GM12878 (cell line): ENCODE measurements around the gene AFAP1. TPM values are rescaled to one million over a fixed set of nuclear protein-coding genes. Genes with fewer than 3 reads are reported as not detected.

Experiments
- ATAC-seq: fragments of 200-7000 bp; cut with Tn5 transposase; 3 replicates; pipeline ENCODE4 v1.9.1; 2020; ENCODE audit warnings: mild to moderate bottlenecking, moderate library complexity
- BruUV-seq: library from RNA; stranded (reverse); fragments of 400-500 nt; replicated peaks from 2 replicates; lab custom pipeline; 2021; lab: Mats Ljungman, UMichigan
- CTCF ChIA-PET: fragments of 300-600 bp; sonication (Branson Sonifier 250); formaldehyde crosslinking; extraction: SDS; loops from one replicate; lab custom pipeline; 2021; ENCODE audit warnings: inconsistent platforms; lab: Yijun Ruan, JAX
- POLR2A ChIA-PET: fragments of 350-600 bp; formaldehyde crosslinking; extraction: SDS; loops from one replicate; lab custom pipeline; 2021; ENCODE audit warnings: inconsistent platforms; lab: Charles Lee
- RAD21 ChIA-PET: fragments of 300-600 bp; sonication (Branson Sonifier 250); formaldehyde crosslinking; loops from one replicate; lab custom pipeline; 2023; ENCODE audit warnings: antibody characterized with exemption; ENCODE audit not compliant: unreplicated experiment; lab: Charles Lee
- SMC1A ChIA-PET: fragments of 300-600 bp; sonication (Branson Sonifier 250); formaldehyde crosslinking; loops from one replicate; lab custom pipeline; 2023; ENCODE audit not compliant: unreplicated experiment, uncharacterized antibody; lab: Charles Lee
- DNase-seq: peaks from one replicate; pipeline ENCODE4 v3.0.0-alpha.2; 2011; ENCODE audit warnings: low read depth, low spot score
- FAIRE-seq: peaks from 3 replicates; lab custom pipeline; 2011; peaks lifted over from hg19 to GRCh38; lab: Jason Lieb, UNC
- H2AFZ ChIP-seq: 2 replicates; pipeline ENCODE4 v1.6.0; 2011; ENCODE audit warnings: low read depth, low read length, control low read depth; ENCODE audit not compliant: control insufficient read depth
- H3K27ac ChIP-seq: 2 replicates; pipeline ENCODE4 v1.5.1; 2011; ENCODE audit warnings: control low read depth; ENCODE audit not compliant: control insufficient read depth, insufficient read depth
- H3K27me3 ChIP-seq, 2 experiments: replicated peaks in 1 of 2; 2 replicates each; pipeline versions ENCODE4 v1.6.0 to v1.6.1; 2011; ENCODE audit warnings: low read length in 1 of 2; ENCODE audit not compliant: control insufficient read depth in 2 of 2, insufficient read depth in 2 of 2
- H3K36me3 ChIP-seq, 2 experiments: 2 replicates each; pipeline ENCODE4 v1.5.1; 2011; ENCODE audit warnings: low read length in 1 of 2; ENCODE audit not compliant: control insufficient read depth in 2 of 2, insufficient read depth in 2 of 2
- H3K4me1 ChIP-seq: 2 replicates; pipeline ENCODE4 v1.6.1; 2011; ENCODE audit warnings: mild to moderate bottlenecking, low read length, moderate library complexity, mixed read lengths; ENCODE audit not compliant: control insufficient read depth, insufficient read depth
- H3K4me2 ChIP-seq: 2 replicates; pipeline ENCODE4 v1.6.0; 2011; ENCODE audit warnings: control low read depth; ENCODE audit not compliant: control insufficient read depth, insufficient read depth
- H3K4me3 ChIP-seq: fragments of 200-600 bp; sonication (generic); 2 replicates; pipeline ENCODE4 v1.5.1; 2016
- H3K79me2 ChIP-seq: 2 replicates; pipeline ENCODE4 v1.6.0; 2011; ENCODE audit warnings: low read length; ENCODE audit not compliant: control insufficient read depth, insufficient read depth
- H3K9ac ChIP-seq: 2 replicates; pipeline ENCODE4 v1.8.0; 2011; ENCODE audit warnings: low read length, control low read depth, mixed read lengths; ENCODE audit not compliant: control insufficient read depth, insufficient read depth
- H3K9me3 ChIP-seq: replicated peaks from 3 replicates; pipeline ENCODE4 v1.5.1; 2011; ENCODE audit warnings: mild to moderate bottlenecking, low read length; ENCODE audit not compliant: control insufficient read depth, insufficient read depth
- H4K20me1 ChIP-seq: 2 replicates; pipeline ENCODE4 v1.6.0; 2011; ENCODE audit not compliant: control insufficient read depth, insufficient read depth
- BACH1 ChIP-seq: fragments of 450-650 bp; IDR thresholded peaks from 2 replicates; pipeline ENCODE4 v1.6.1; 2017; ENCODE audit warnings: mild to moderate bottlenecking, borderline replicate concordance
- CREM ChIP-seq: IDR thresholded peaks from 2 replicates; pipeline ENCODE4 v1.6.1; 2014; ENCODE audit warnings: antibody characterized with exemption, low read depth
- E2F8 ChIP-seq: fragments of 450-650 bp; IDR thresholded peaks from 2 replicates; pipeline ENCODE4 v1.6.1; 2018; ENCODE audit warnings: mild to moderate bottlenecking, low read depth, moderate library complexity; ENCODE audit not compliant: partially characterized antibody
- EED ChIP-seq: sonication (generic); IDR thresholded peaks from 2 replicates; pipeline ENCODE4 v1.6.1; 2016; ENCODE audit warnings: antibody characterized with exemption, low read depth
- IRF5 ChIP-seq: fragments of 450-650 bp; IDR thresholded peaks from 2 replicates; pipeline ENCODE4 v1.6.1; 2017; ENCODE audit warnings: borderline replicate concordance
- MEF2A ChIP-seq: IDR thresholded peaks from 2 replicates; pipeline ENCODE4 v1.6.1; 2011; ENCODE audit warnings: low read depth, mild to moderate bottlenecking, low read length, moderate library complexity; ENCODE audit not compliant: insufficient read depth
- MXI1 ChIP-seq: fragments of 150-350 bp; IDR thresholded peaks from 2 replicates; pipeline ENCODE4 v1.6.1; 2011; ENCODE audit warnings: low read depth, mild to moderate bottlenecking, inconsistent platforms, low read length, improper control_type of control experiment
- MYC ChIP-seq: IDR thresholded peaks from 2 replicates; pipeline ENCODE4 v1.6.1; 2011; ENCODE audit warnings: mild to moderate bottlenecking, low read length, moderate library complexity, inconsistent platforms; ENCODE audit not compliant: insufficient read depth, insufficient replicate concordance, insufficient read length, severe bottlenecking
- NFXL1 ChIP-seq: fragments of 450-650 bp; IDR thresholded peaks from 2 replicates; pipeline ENCODE4 v1.6.1; 2017; ENCODE audit warnings: antibody characterized with exemption, mild to moderate bottlenecking, borderline replicate concordance
- POLR2AphosphoS2 ChIP-seq: IDR thresholded peaks from 2 replicates; pipeline ENCODE4 v1.6.1; 2011; ENCODE audit warnings: low read depth, mild to moderate bottlenecking, low read length, improper control_type of control experiment, moderate library complexity
- SREBF1 ChIP-seq: IDR thresholded peaks from 2 replicates; pipeline ENCODE4 v1.6.1; 2012; ENCODE audit warnings: mild to moderate bottlenecking, low read length
- SUPT20H ChIP-seq: IDR thresholded peaks from 2 replicates; pipeline ENCODE4 v1.6.1; 2011; ENCODE audit warnings: low read depth, mild to moderate bottlenecking, low read length, moderate library complexity, borderline replicate concordance; ENCODE audit not compliant: control insufficient read depth
- WGBS: methylation state at CpG from one replicate; pipeline ENCODE4 v1.1.6; 2016; ENCODE audit warnings: low lambda C conversion rate; ENCODE audit not compliant: insufficient replicate concordance, insufficient coverage; ENCODE audit errors: missing lambda C conversion rate; 5-methylcytosine and 5-hydroxymethylcytosine counted together
- in situ Hi-C: fragments of 300-500 bp; cut with MboI; formaldehyde crosslinking; loops from 9 replicates; pipeline ENCODE4 v1.14.3; 2018; ENCODE audit warnings: mixed read lengths
- intact Hi-C: fragments of 100-400 bp; cut with micrococcal nuclease; formaldehyde crosslinking; loops from one replicate; pipeline ENCODE4 v1.14.2; 2022; ENCODE audit not compliant: unreplicated experiment
- polyA plus RNA-seq, 11 experiments: library from polyadenylated mRNA; depleted of rRNA in 4 of 11; unstranded in 6 of 11; stranded (reverse) in 5 of 11; fragments of >200 nt; fragmentation: Nextera tagmentation in 4 of 11; fragmentation: Illumina TruSeq in 1 of 11; extraction: Ambion mirVana in 4 of 11; extraction: Trizol in 1 of 11; gene quantifications; 1 replicate in 1 of 11; 2 replicates in 10 of 11; pipeline versions ENCODE4 v1.2.1 to v1.2.3, GENCODE V29; 2011 to 2016; ENCODE audit warnings: inconsistent platforms in 2 of 11, missing spikeins in 2 of 11, low read depth in 1 of 11
- total RNA-seq, 4 experiments: library from RNA; depleted of rRNA in 3 of 4; stranded (reverse); fragments of >200 nt in 3 of 4; fragmentation: Illumina TruSeq in 1 of 4; extraction: Trizol in 1 of 4; gene quantifications; 2 replicates each; pipeline versions ENCODE4 v1.2.1 to v1.2.3, GENCODE V29; 2013 to 2021

AFAP1 gene
- total and polyA plus RNA-seq, 10 of the 15 experiments (the other 5 are each of a cell fraction or from before 2014, with no cell fraction given), result 0.02 to 0.23 (median 0.09) TPM; not detected in 1

- TF ChIP-seq SUPT20H, result no peak
- TF ChIP-seq MEF2A, result no peak
- no peak for TF ChIP-seq E2F8
- no peak for TF ChIP-seq MXI1
- no peak for TF ChIP-seq POLR2AphosphoS2
- TF ChIP-seq BACH1, result no peak
- no peak for TF ChIP-seq NFXL1
- TF ChIP-seq, all 136 proteins: peak for 0
These were observed 99.8 kb downstream of the AFAP1 start (continued) for GRCh38 chr4:7839856-7840255.

GRCh38 chr4:7838136-7838782 is 101.4 kb downstream of the AFAP1 start:
- in situ Hi-C loops, result no loop called here
- H3K36me3 ChIP-seq, result no peaks in the 10 kb centered on the region
- H3K27ac ChIP-seq, result no peak overlapping the region
- H3K27me3 ChIP-seq, result peaks cover 0 to 2% of the 10 kb centered on the region in 2 experiments; a peak in 1 of 4 replicates
- no peaks in the 10 kb centered on the region for H3K79me2 ChIP-seq
- POLR2A ChIA-PET, result no interaction called here
- TF ChIP-seq CREM (no peak), IRF5 (no peak), EED (no peak), MYC (no peak), SREBF1 (no peak)
- no peak overlapping the region for H3K4me2 ChIP-seq
- CTCF ChIA-PET, result interaction anchor here (1.2 kb wide), 1 partner anchor 33 kb away, joined by 3 read pairs; no protein-coding TSS in a partner anchor
- BruUV-seq, result no TSS peak
- no peak overlapping the region for H3K4me3 ChIP-seq
- DNase-seq (no peak), FAIRE-seq (no peak), ATAC-seq (no peak)
- RAD21 ChIA-PET, result no interaction called here
- intact Hi-C loops, result no loop called here
- no peak overlapping the region for H3K9ac ChIP-seq
- no peaks in the 10 kb centered on the region for H4K20me1 ChIP-seq
- WGBS, result 46% methylated on average over 13 of the region's 13 CpGs
- no peaks in the 10 kb centered on the region for H3K4me1 ChIP-seq
- H2AFZ ChIP-seq, result no peak overlapping the region
- H3K9me3 ChIP-seq, result no peaks in the 10 kb centered on the region
- SMC1A ChIA-PET, result no interaction called here
